Neuronal stem cell (in vitro differentiated cells): ENCODE measurements around the gene NMU.

Experiments used
- DNase-seq: peaks from one replicate; pipeline ENCODE4 v3.0.0-alpha.2; 2013; ENCODE audit warnings: low spot score
- H2AFZ ChIP-seq: one replicate; pipeline ENCODE4 v1.6.1; 2013; ENCODE audit warnings: mild to moderate bottlenecking, low read length, inconsistent platforms
- H2AK5ac ChIP-seq: 2 replicates; pipeline ENCODE4 v1.6.1; 2013; ENCODE audit warnings: low read depth, mild to moderate bottlenecking, inconsistent platforms, low read length, moderate library complexity, mixed read lengths
- H2BK120ac ChIP-seq: 2 replicates; pipeline ENCODE4 v1.6.1; 2013; ENCODE audit warnings: low read depth, mild to moderate bottlenecking, inconsistent platforms, low read length, moderate library complexity, mixed read lengths
- H2BK12ac ChIP-seq: one replicate; pipeline ENCODE4 v1.6.1; 2013; ENCODE audit warnings: low read length, inconsistent platforms
- H2BK15ac ChIP-seq: 2 replicates; pipeline ENCODE4 v1.6.1; 2013; ENCODE audit warnings: mild to moderate bottlenecking, low read length, inconsistent platforms, mixed read lengths
- H2BK5ac ChIP-seq: one replicate; pipeline ENCODE4 v1.6.1; 2013; ENCODE audit warnings: inconsistent platforms, mild to moderate bottlenecking, low read length, moderate library complexity
- H3K14ac ChIP-seq: one replicate; pipeline ENCODE4 v1.6.1; 2013; ENCODE audit warnings: low read length, inconsistent platforms
- H3K18ac ChIP-seq: 2 replicates; pipeline ENCODE4 v1.6.1; 2013; ENCODE audit warnings: low read length, inconsistent platforms
- H3K23ac ChIP-seq: 2 replicates; pipeline ENCODE4 v1.6.1; 2013; ENCODE audit warnings: low read depth, mild to moderate bottlenecking, mixed read lengths, low read length, inconsistent platforms; ENCODE audit not compliant: poor library complexity
- H3K27ac ChIP-seq: replicated peaks from 3 replicates; pipeline ENCODE4 v1.5.1; 2013; ENCODE audit warnings: low read length, inconsistent platforms
- H3K27me3 ChIP-seq, 3 experiments: 2 replicates each; pipeline ENCODE4 v1.6.1; 2013; ENCODE audit warnings: low read length in 3 of 3, mild to moderate bottlenecking in 2 of 3, inconsistent platforms in 1 of 3, low read depth in 1 of 3, mixed read lengths in 1 of 3, moderate library complexity in 1 of 3; ENCODE audit not compliant: control insufficient read depth in 3 of 3, insufficient read depth in 3 of 3
- H3K36me3 ChIP-seq, 2 donors: replicated peaks in 1 of 2; 2 replicates each; pipeline ENCODE4 v1.6.1; 2013; ENCODE audit warnings: low read length in 2 of 2; ENCODE audit not compliant: control insufficient read depth in 2 of 2, insufficient read depth in 2 of 2
- H3K4ac ChIP-seq: 2 replicates; pipeline ENCODE4 v1.6.1; 2013; ENCODE audit warnings: inconsistent platforms, mild to moderate bottlenecking, low read length, moderate library complexity
- H3K4me1 ChIP-seq, 2 donors: 1 replicate in 1 of 2; 2 replicates in 1 of 2; pipeline ENCODE4 v1.6.1; 2013; ENCODE audit warnings: low read length in 2 of 2, low read depth in 1 of 2; ENCODE audit not compliant: control insufficient read depth in 2 of 2, insufficient read depth in 1 of 2
- H3K4me2 ChIP-seq: one replicate; pipeline ENCODE4 v1.6.1; 2013; ENCODE audit warnings: mild to moderate bottlenecking, low read length, inconsistent platforms; ENCODE audit not compliant: insufficient read depth, poor library complexity, severe bottlenecking
- H3K4me3 ChIP-seq, 2 donors: 2 replicates each; pipeline ENCODE4 v1.5.1; 2013; ENCODE audit warnings: low read length in 2 of 2, mild to moderate bottlenecking in 2 of 2, inconsistent platforms in 1 of 2, moderate library complexity in 1 of 2
- H3K79me1 ChIP-seq: one replicate; pipeline ENCODE4 v1.6.1; 2013; ENCODE audit warnings: low read depth, mild to moderate bottlenecking, inconsistent platforms, low read length, moderate library complexity
- H3K9ac ChIP-seq: one replicate; pipeline ENCODE4 v1.6.1; 2013; ENCODE audit warnings: mild to moderate bottlenecking, low read depth, low read length, inconsistent platforms; ENCODE audit not compliant: poor library complexity
- H3K9me3 ChIP-seq, 2 donors: replicated peaks in 1 of 2; 2 replicates each; pipeline versions ENCODE3 to v1.6.1; 2013; ENCODE audit warnings: low read length in 2 of 2, mild to moderate bottlenecking in 2 of 2, inconsistent platforms in 1 of 2, low read depth in 1 of 2, mixed read lengths in 1 of 2, moderate library complexity in 1 of 2; ENCODE audit not compliant: control insufficient read depth in 2 of 2, insufficient read depth in 1 of 2
- H4K8ac ChIP-seq: one replicate; pipeline ENCODE4 v1.6.1; 2013; ENCODE audit warnings: low read depth, mild to moderate bottlenecking, inconsistent platforms, low read length, moderate library complexity
- H4K91ac ChIP-seq: one replicate; pipeline ENCODE4 v1.6.1; 2013; ENCODE audit warnings: low read length, low read depth, mild to moderate bottlenecking, inconsistent platforms; ENCODE audit not compliant: poor library complexity
- WGBS, 2 donors: extraction: QIAGEN DNeasy Blood & Tissue Kit; methylation state at CpG; one replicate each; pipeline ENCODE4 v1.1.7; 2013; ENCODE audit warnings: missing lambda C conversion rate in 2 of 2, mixed read lengths in 1 of 2; ENCODE audit not compliant: insufficient read length in 2 of 2, insufficient replicate concordance in 1 of 2; ENCODE audit errors: extremely low coverage in 2 of 2; 5-methylcytosine and 5-hydroxymethylcytosine counted together

Gene NMU

DNA sequence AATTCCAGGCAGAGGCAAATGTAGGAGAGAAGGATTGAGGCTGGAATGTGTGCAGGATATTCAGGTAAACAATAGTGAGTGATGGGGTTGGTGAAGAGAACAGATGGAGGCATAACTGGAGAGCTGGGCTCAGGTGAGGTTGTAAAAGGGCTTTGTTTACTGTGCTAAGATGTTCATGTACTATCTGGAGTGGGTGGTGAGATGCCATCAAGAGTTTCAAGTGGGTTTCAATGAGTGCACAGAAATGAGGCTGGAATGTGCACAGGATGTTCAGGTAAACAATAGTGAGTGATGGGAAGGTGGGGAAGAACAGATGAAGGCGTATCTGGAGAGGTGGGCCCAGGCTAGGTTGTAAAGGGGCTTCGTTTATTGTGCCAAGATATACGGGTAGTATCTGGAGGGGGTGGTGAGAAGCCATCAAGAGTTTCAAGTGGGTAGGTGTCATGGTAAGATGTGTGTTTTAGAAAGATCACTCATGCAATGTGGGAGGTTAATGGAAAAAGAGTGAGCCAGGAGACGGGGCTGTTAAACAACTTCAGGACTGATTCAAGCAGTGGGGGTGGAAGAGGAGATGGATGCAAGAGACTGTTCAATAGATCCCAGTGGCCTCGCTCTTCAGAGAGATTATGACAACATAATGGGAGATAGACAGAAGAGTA is 25.4 kb upstream of the NMU start:
- Histone ChIP-seq H3K27ac (no peak overlapping the region), H4K8ac (no peak overlapping the region)
- no CpG with 5 or more reads among the region's 5 CpGs for WGBS, 2 donors

GRCh38 chr4:55658657-55659056 is 22.6 kb upstream of the NMU start:
- Histone ChIP-seq H3K4me3 (no peak overlapping the region), H3K36me3 (no peaks in the 10 kb centered on the region), H3K27ac (no peak overlapping the region), H2BK5ac (no peak overlapping the region), H4K91ac (no peak overlapping the region), H2BK12ac (no peak overlapping the region), H2AK5ac (no peak overlapping the region), H3K27me3 (peaks cover 0 to 6% (median 0%) of the 10 kb centered on the region in 3 experiments), H2BK15ac (no peak overlapping the region), H3K4me1 (no peaks in the 10 kb centered on the region), H2AFZ (no peak overlapping the region), H3K9me3 (no peaks in the 10 kb centered on the region), H4K8ac (no peak overlapping the region), H3K14ac (no peak overlapping the region), H2BK120ac (no peak overlapping the region), H3K79me1 (no peaks in the 10 kb centered on the region), H3K18ac (no peak overlapping the region), H3K23ac (no peak overlapping the region), H3K4ac (no peak overlapping the region), H3K9ac (no peak overlapping the region), H3K4me2 (no peak overlapping the region)
- no CpG with 5 or more reads among the region's 5 CpGs for WGBS, 2 donors
- DNase-seq: no peak

More for the DNA sequence above, 25.4 kb upstream of the NMU start:
- Histone ChIP-seq H3K4me3 (no peak overlapping the region), H2BK12ac (no peak overlapping the region), H2BK120ac (no peak overlapping the region), H2AK5ac (no peak overlapping the region), H3K4me2 (no peak overlapping the region), H3K23ac (no peak overlapping the region), H3K18ac (no peak overlapping the region), H3K9ac (no peak overlapping the region), H3K36me3 (no peaks in the 10 kb centered on the region), H3K27me3 (peaks cover 0 to 6% (median 0%) of the 10 kb centered on the region in 3 experiments), H2BK5ac (no peak overlapping the region), H3K79me1 (no peaks in the 10 kb centered on the region), H3K9me3 (no peaks in the 10 kb centered on the region), H3K14ac (no peak overlapping the region), H3K4me1 (no peaks in the 10 kb centered on the region), H3K4ac (no peak overlapping the region), H2AFZ (no peak overlapping the region), H2BK15ac (no peak overlapping the region), H4K91ac (no peak overlapping the region)
- DNase-seq: no peak

DNA sequence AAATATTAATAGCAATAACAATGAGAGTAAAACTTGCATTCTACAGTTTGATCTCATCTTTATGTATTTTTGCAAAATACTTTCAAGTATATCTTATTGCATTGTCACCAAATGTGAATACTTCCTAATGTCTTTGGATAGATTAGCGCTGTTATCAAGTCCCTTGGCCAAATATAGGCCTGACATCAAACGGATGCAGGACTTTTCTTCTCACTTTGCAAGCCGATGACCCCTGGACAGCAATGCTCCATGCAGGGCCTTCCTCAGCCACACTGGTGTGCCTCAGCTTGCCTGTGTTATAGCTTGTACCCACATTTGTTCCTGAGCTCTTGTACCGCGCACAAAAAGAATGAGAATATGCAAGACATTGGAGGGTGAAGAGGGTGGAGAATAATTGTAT is 18.0 kb upstream of the NMU start:
- Histone ChIP-seq H2BK5ac (no peak overlapping the region), H3K9me3 (no peaks in the 10 kb centered on the region), H3K23ac (no peak overlapping the region), H2BK120ac (no peak overlapping the region), H3K9ac (no peak overlapping the region), H4K91ac (no peak overlapping the region), H2BK15ac (no peak overlapping the region), H3K18ac (no peak overlapping the region), H3K27ac (no peak overlapping the region), H2AK5ac (no peak overlapping the region), H3K4me2 (no peak overlapping the region), H2AFZ (no peak overlapping the region), H3K4me3 (no peak overlapping the region), H3K4ac (peak overlapping the region; percentile 78), H3K14ac (no peak overlapping the region), H3K4me1 (no peaks in the 10 kb centered on the region), H3K79me1 (no peaks in the 10 kb centered on the region), H3K36me3 (no peaks in the 10 kb centered on the region), H4K8ac (peak overlapping the region; percentile 72), H3K27me3 (peaks cover 0 to 6% (median 0%) of the 10 kb centered on the region in 3 experiments), H2BK12ac (no peak overlapping the region)
- WGBS, 2 donors: no CpG with 5 or more reads among the region's 5 CpGs
- no peak for DNase-seq

DNA sequence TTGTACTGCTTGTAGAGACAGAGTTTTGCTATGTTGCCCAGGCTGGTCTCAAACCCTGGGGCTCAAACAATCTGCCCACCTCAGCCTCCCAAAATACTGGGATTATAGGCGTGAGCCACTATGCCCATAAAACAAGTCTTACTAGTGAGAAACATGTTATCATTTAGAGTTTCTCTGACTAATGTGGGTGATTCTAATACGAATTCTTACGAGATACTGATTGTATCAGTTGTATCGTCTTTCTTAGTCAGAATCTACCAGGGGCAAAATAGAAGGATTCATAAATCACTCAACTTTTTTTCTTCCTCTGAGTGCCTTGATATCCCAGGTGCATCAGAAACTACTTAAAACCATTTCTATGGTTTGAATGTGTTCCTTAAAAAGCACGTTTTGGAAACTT is 14.4 kb upstream of the NMU start:
- H3K36me3 ChIP-seq: no peaks in the 10 kb centered on the region
- no peaks in the 10 kb centered on the region for H3K9me3 ChIP-seq
- no peak overlapping the region for H2AFZ ChIP-seq
- H3K27ac ChIP-seq: no peak overlapping the region
- no peak overlapping the region for H3K23ac ChIP-seq
- no peak for DNase-seq
- H2BK120ac ChIP-seq: no peak overlapping the region
- H4K8ac ChIP-seq: no peak overlapping the region
- H2BK5ac ChIP-seq: no peak overlapping the region
- H3K4ac ChIP-seq: no peak overlapping the region
- no CpG with 5 or more reads among the region's 5 CpGs for WGBS, 2 donors
- no peak overlapping the region for H2BK15ac ChIP-seq
- H3K4me3 ChIP-seq: no peak overlapping the region
- no peak overlapping the region for H2AK5ac ChIP-seq
- H3K18ac ChIP-seq: no peak overlapping the region
- H3K14ac ChIP-seq: no peak overlapping the region
- no peak overlapping the region for H4K91ac ChIP-seq
- H3K27me3 ChIP-seq: no peaks in the 10 kb centered on the region
- H3K79me1 ChIP-seq: no peaks in the 10 kb centered on the region
- H2BK12ac ChIP-seq: no peak overlapping the region
- H3K4me2 ChIP-seq: no peak overlapping the region
- no peak overlapping the region for H3K9ac ChIP-seq
- H3K4me1 ChIP-seq: no peaks in the 10 kb centered on the region
